ENCODE measurements around the gene IZUMO2. TPM values are rescaled to one million over a fixed set of nuclear protein-coding genes. Genes with fewer than 3 reads are reported as not detected.

Gene IZUMO2
- total RNA-seq, 1 donor from 2014 or later: not detected

DNA sequence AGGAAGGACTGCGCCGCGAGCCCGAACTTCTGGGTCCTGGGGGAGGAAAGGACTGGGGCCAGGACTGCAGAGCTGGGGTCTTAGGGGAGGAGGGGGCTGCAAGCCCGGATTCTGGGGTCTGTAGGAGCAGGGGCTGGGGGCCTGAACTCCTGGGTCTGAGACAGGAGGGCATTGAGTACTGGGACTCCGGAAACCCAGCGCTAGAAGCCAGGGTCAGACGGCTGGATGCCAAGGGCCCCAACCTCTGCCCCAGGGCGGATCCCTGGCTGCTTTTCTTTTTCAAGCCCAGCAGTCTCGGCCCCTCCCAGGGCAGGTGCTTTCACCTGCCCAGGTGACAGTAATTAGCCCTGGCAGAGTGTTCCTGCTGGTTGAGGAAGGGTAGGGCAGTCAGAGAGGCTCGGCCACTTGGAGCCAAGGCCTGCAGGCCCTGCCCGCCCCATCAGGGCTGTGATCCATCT, 42.6 kb upstream of the IZUMO2 start:
- Mint-ChIP-seq H3K4me1 (ENCODE audit: low read depth) (peaks cover 3% of the 10 kb centered on the region), H3K4me3 (ENCODE audit: unreplicated experiment) (no peak overlapping the region)

DNA sequence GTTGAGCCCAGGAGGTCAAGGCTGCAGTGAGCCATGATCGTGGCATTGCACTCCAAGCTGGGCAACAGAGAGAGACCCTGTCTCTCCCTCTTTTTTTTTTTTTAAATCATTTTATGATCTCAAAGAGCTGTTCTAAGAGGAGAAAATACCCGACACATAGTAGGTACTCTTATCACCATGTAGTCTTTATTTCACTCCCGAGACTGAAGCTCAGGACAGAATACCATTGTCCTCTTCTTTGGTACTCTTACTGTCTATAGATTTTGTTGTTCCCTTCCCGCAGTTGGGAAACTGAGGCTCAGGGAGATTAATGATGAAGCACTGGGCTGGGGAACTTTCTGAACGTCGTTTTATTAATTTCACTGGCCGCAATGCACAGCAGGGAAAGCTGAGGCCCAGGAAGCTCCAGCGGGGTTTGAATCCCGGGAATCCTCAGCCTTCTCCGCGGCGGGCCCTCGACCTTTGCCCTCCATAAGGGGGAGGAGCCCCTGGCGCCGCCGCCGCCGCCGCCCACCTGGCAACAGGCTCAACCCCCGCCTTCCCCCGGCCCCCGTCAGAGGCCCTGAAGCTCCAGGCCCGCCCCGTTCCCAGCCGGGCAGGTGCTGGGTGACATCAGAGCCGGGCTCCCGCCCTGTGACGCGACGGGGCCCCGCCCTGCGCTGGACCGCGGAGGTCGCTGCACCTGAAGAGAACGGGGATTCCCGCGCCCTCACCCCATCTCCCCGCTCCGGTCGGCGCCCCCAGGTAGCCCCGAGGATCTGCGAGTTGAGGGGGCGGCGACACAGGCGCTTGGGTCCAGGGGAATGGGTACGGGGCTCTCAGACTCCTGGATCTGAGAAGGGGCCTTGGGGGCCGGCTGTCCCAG, 42.0 kb upstream of the IZUMO2 start:
- Mint-ChIP-seq H3K4me3 (ENCODE audit: unreplicated experiment) (no peak overlapping the region), H3K27ac (ENCODE audit: unreplicated experiment) (no peak overlapping the region)
- DNase-seq (ENCODE audit: low spot score): no peak

More for the DNA sequence above, 42.6 kb upstream of the IZUMO2 start:
- H3K9me3 Mint-ChIP-seq (ENCODE audit: low read depth): no peaks in the 10 kb centered on the region
- TF ChIP-seq, protein P1, sequence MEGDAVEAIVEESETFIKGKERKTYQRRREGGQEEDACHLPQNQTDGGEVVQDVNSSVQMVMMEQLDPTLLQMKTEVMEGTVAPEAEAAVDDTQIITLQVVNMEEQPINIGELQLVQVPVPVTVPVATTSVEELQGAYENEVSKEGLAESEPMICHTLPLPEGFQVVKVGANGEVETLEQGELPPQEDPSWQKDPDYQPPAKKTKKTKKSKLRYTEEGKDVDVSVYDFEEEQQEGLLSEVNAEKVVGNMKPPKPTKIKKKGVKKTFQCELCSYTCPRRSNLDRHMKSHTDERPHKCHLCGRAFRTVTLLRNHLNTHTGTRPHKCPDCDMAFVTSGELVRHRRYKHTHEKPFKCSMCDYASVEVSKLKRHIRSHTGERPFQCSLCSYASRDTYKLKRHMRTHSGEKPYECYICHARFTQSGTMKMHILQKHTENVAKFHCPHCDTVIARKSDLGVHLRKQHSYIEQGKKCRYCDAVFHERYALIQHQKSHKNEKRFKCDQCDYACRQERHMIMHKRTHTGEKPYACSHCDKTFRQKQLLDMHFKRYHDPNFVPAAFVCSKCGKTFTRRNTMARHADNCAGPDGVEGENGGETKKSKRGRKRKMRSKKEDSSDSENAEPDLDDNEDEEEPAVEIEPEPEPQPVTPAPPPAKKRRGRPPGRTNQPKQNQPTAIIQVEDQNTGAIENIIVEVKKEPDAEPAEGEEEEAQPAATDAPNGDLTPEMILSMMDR (IDR thresholded peaks at IDR 0.05): no peak
- H3K27me3 Mint-ChIP-seq (ENCODE audit: low read depth): peaks cover 26% of the 10 kb centered on the region
- peaks cover 1% of the 10 kb centered on the region for H3K36me3 Mint-ChIP-seq (ENCODE audit: low read depth)
- no peak overlapping the region for H3K27ac Mint-ChIP-seq (ENCODE audit: unreplicated experiment)
- peak; percentile 80 for DNase-seq (ENCODE audit: low spot score)

DNA sequence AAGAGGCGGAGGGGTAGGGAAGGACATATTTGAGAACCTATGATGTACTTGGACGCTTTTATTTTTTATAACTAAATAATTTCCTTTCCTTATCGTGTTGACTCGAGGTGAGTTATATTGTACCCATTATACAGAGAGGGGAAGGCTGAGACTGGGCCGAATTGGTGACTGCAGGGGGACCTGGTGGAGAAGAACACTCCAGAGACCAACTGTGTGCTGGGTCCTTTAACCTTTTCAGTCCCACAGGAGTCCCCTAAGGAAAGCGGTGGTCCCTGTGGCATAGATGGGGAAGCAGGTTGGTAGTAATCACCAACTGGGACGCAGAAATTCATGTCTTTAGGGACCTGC, 41.0 kb upstream of the IZUMO2 start:
- TF ChIP-seq, protein P1 (IDR thresholded peaks at IDR 0.05): no peak
- H3K36me3 Mint-ChIP-seq (ENCODE audit: low read depth): peaks cover 1% of the 10 kb centered on the region
- H3K27ac Mint-ChIP-seq (ENCODE audit: unreplicated experiment): no peak overlapping the region
- DNase-seq (ENCODE audit: low spot score): peak; percentile 13
- no peaks in the 10 kb centered on the region for H3K9me3 Mint-ChIP-seq (ENCODE audit: low read depth)
- peaks cover 5% of the 10 kb centered on the region for H3K4me1 Mint-ChIP-seq (ENCODE audit: low read depth)
- peak overlapping the region; percentile 61 for H3K4me3 Mint-ChIP-seq (ENCODE audit: unreplicated experiment)
- H3K27me3 Mint-ChIP-seq (ENCODE audit: low read depth): peaks cover 26% of the 10 kb centered on the region

More for the DNA sequence above, 42.0 kb upstream of the IZUMO2 start:
- Mint-ChIP-seq H3K27me3 (ENCODE audit: low read depth) (peaks cover 26% of the 10 kb centered on the region), H3K9me3 (ENCODE audit: low read depth) (no peaks in the 10 kb centered on the region), H3K36me3 (ENCODE audit: low read depth) (peaks cover 1% of the 10 kb centered on the region), H3K4me1 (ENCODE audit: low read depth) (peaks cover 3% of the 10 kb centered on the region)
- TF ChIP-seq, protein P1 (IDR thresholded peaks at IDR 0.05): no peak

DNA sequence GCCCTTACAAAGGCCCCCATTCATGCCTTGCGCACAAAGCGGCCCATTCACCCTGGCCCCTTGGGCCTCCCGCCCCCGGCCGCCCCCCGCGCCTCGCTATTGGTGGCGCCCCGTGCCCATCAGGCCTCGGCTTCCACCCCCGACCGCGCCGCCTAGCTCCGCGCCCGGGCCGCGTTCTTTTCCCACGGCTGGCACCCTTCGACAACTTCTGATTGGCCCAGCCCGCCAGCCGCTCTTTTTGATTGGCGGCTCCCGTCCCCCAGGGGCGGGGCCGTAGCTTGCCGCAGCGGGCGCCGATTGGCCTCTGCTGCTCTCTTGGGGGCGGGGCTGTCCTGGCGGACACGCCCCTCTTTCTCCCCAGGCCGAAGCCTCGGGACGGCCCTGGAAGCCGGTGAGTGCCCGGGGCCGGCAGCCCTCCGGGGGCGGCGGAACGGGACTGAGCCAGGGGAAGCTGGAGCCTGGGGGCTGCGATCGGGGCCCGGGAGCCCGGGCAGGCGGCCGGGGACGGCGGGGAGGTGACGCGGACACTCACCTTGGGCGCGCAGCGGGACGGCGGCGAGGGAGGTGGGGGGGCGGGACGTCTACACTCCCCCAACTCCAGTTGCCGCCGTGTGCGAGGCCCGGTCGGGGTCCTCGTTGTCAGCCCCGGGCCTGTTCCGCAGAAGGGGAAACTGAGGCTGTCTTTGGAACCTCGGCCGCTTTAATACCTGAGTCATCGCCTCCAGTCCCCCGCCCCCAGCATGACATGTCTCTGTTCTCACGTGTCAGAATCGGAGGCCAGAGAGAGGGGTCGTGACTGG, 40.4 kb upstream of the IZUMO2 start, which contains the start of gene MYH14:
Gene MYH14, plus strand, starts transcription at position 342 of the 800 bp plus-strand sequence. CDS start 6,744 bp downstream, outside the sequence.
- peaks cover 26% of the 10 kb centered on the region for H3K27me3 Mint-ChIP-seq (ENCODE audit: low read depth)
- DNase-seq (ENCODE audit: low spot score): peak; percentile 70
- TF ChIP-seq, protein P1 (IDR thresholded peaks at IDR 0.05): no peak
- no peaks in the 10 kb centered on the region for H3K9me3 Mint-ChIP-seq (ENCODE audit: low read depth)
- peak within 1 kb of the TSS; percentile 61 for H3K4me3 Mint-ChIP-seq (ENCODE audit: unreplicated experiment)
- H3K4me1 Mint-ChIP-seq (ENCODE audit: low read depth): peaks cover 10% of the 10 kb centered on the region
- no peak within 1 kb of the TSS for H3K27ac Mint-ChIP-seq (ENCODE audit: unreplicated experiment)
- peaks cover 1% of the 10 kb centered on the region for H3K36me3 Mint-ChIP-seq (ENCODE audit: low read depth)

DNA sequence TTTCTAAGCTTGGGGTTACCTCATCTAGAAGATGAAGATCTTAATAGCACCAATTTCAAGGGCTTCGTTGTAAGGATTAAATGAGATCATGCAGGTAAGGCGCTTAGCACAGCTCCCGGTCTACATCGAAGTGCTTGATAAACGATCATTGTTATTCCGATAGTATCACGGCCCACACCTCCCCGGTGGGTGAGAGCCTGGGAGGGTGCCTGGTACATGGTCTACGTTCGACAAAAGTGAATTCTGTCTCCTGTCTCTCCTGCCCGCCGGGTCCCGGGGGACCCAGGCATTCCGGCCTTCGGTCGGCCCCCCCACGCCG, 39.8 kb upstream of the IZUMO2 start:
- TF ChIP-seq, protein P1 (IDR thresholded peaks at IDR 0.05): no peak
- Mint-ChIP-seq H3K4me3 (ENCODE audit: unreplicated experiment) (peak overlapping the region; percentile 44), H3K27ac (ENCODE audit: unreplicated experiment) (no peak overlapping the region), H3K36me3 (ENCODE audit: low read depth) (peaks cover 1% of the 10 kb centered on the region), H3K27me3 (ENCODE audit: low read depth) (peaks cover 26% of the 10 kb centered on the region), H3K4me1 (ENCODE audit: low read depth) (peaks cover 11% of the 10 kb centered on the region), H3K9me3 (ENCODE audit: low read depth) (no peaks in the 10 kb centered on the region)
- no peak for DNase-seq (ENCODE audit: low spot score)

All from chondrocyte (in vitro differentiated cells).